PFSK-1 (cell line): Measurements from ENCODE around the gene MMEL1.

ENCODE experiments used
- FOXP2 ChIP-seq: optimal IDR thresholded peaks from 2 replicates; pipeline ENCODE3; 2011; ENCODE audit warnings: borderline replicate concordance, control low read depth, inconsistent platforms; ENCODE audit not compliant: insufficient read depth; ENCODE audit errors: extremely low read length, extremely low read depth
- POLR2AphosphoS5 ChIP-seq: IDR thresholded peaks from 2 replicates; pipeline ENCODE4 v1.6.1; 2012; ENCODE audit warnings: low read depth, mild to moderate bottlenecking, control low read depth, low read length, moderate library complexity
- SIN3A ChIP-seq: IDR thresholded peaks from 2 replicates; pipeline ENCODE4 v1.6.1; 2012; ENCODE audit warnings: mild to moderate bottlenecking, low read length, moderate library complexity, borderline replicate concordance; ENCODE audit not compliant: insufficient read depth
- TAF1 ChIP-seq: IDR thresholded peaks from 2 replicates; pipeline ENCODE4 v1.6.1; 2012; ENCODE audit warnings: low read length, control low read depth, borderline replicate concordance; ENCODE audit not compliant: insufficient read depth
- TF ChIP-seq, protein P1 (sequence below), 2 experiments: IDR thresholded peaks; 2 replicates each; pipeline versions ENCODE4 v1.6.1 to v1.8.0; 2011 to 2012; ENCODE audit warnings: low read depth in 2 of 2, low read length in 2 of 2, control low read depth in 1 of 2, inconsistent platforms in 1 of 2, mild to moderate bottlenecking in 1 of 2, moderate library complexity in 1 of 2; ENCODE audit not compliant: insufficient read depth in 1 of 2

Gene MMEL1

GRCh38 chr1:2642131-2642559, 9.3 kb upstream of the MMEL1 start:
- TF ChIP-seq, protein P1, sequence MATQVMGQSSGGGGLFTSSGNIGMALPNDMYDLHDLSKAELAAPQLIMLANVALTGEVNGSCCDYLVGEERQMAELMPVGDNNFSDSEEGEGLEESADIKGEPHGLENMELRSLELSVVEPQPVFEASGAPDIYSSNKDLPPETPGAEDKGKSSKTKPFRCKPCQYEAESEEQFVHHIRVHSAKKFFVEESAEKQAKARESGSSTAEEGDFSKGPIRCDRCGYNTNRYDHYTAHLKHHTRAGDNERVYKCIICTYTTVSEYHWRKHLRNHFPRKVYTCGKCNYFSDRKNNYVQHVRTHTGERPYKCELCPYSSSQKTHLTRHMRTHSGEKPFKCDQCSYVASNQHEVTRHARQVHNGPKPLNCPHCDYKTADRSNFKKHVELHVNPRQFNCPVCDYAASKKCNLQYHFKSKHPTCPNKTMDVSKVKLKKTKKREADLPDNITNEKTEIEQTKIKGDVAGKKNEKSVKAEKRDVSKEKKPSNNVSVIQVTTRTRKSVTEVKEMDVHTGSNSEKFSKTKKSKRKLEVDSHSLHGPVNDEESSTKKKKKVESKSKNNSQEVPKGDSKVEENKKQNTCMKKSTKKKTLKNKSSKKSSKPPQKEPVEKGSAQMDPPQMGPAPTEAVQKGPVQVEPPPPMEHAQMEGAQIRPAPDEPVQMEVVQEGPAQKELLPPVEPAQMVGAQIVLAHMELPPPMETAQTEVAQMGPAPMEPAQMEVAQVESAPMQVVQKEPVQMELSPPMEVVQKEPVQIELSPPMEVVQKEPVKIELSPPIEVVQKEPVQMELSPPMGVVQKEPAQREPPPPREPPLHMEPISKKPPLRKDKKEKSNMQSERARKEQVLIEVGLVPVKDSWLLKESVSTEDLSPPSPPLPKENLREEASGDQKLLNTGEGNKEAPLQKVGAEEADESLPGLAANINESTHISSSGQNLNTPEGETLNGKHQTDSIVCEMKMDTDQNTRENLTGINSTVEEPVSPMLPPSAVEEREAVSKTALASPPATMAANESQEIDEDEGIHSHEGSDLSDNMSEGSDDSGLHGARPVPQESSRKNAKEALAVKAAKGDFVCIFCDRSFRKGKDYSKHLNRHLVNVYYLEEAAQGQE (IDR thresholded peaks at IDR 0.05; ENCODE audit: insufficient read depth in 1 of 2, low read depth in 2 of 2, low read length in 2 of 2), result no peak
- no peak for TF ChIP-seq POLR2AphosphoS5

DNA sequence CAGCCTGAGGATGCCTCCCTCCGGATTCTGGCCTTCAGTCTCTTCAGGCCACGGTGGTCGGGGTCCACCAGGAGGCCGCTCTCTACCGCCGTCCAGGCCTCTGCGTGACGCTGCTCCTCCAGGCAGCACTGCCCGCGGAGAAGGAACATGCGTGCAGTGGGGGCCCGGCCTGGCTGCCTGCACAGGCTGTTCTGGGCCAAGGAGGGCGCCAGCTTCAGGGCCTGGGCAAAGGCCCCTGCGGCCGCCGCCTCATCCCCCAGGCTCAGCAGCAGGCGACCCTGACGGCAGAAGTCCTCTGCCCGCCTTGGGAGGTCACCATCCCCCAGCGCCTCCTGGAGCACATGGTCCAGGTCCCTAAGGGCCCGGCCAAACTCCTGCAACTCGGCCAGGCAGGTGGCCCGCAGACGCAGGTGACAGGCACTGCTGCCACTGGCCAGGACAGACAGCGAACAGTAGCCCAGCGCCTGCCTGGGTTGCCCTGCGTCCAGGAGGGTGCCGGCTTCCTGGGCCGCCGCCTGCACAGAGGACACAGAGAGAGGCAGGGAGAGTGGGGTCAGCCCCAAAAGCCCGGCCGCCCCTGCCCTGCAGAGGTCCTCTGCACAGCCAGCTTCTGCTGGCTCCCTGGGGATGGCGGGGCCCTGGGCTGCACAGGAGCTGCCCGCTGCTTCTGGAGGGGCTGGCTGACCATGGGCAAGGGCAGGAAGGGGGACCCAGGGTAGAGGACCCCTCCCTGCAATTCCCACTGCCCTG, 8.7 kb upstream of the MMEL1 start:
- TF ChIP-seq, protein P1 (IDR thresholded peaks at IDR 0.05; ENCODE audit: insufficient read depth in 1 of 2, low read depth in 2 of 2, low read length in 2 of 2), result no peak
- TF ChIP-seq FOXP2 (no peak), SIN3A (no peak), TAF1 (no peak), POLR2AphosphoS5 (no peak)

GRCh38 chr1:2640626-2641025, 7.8 kb upstream of the MMEL1 start:
- TF ChIP-seq SIN3A (no peak), FOXP2 (no peak), TAF1 (no peak), POLR2AphosphoS5 (no peak)
- TF ChIP-seq, protein P1 (IDR thresholded peaks at IDR 0.05; ENCODE audit: insufficient read depth in 1 of 2, low read depth in 2 of 2, low read length in 2 of 2), result no peak

DNA sequence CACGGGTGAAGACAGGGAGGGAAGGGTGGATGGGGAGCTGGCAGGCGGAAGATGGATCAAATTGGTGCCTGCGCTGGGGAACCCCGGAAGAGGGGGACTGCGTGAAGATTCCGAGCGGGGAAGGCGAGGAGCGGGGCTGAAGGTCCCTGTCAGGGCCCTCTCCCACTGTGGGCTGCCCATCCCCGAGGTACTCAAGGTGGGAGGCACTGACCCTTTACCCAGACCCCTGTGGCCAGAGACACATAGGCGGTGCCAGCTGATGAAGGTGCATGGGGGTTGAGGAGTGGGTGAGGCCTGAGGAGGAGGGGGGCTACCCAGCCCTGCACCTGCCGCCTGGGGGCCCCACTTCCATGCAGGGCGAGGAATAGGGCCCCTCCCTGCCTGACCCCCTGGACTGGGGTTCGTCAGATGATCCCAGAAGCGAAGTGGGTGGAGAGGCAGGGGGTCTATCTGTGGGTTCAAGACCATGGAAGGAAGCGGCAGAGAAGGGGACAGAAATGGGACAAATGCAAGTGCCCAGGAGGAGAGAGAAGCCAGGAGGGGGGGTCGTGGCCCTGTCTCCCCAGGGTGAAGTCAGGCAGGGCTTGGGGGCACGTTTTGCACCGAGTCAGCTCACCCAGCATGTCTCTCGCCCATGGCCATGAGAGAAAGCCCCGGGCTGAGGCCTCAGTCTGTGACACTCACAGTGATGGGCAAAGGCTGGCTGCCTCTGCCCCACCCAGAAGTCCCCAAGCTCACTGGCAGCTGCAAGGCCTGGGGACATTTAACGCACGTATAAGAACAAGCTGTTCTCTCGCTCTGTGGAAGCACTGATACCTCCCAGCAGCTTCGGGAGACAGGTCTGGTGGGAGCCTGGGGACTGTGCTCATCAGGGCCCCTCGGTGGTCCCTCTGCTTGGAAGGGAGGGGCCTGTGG, 7.0 kb upstream of the MMEL1 start:
- TF ChIP-seq SIN3A, result no peak
- TF ChIP-seq POLR2AphosphoS5, result no peak
- TF ChIP-seq, protein P1 (IDR thresholded peaks at IDR 0.05; ENCODE audit: insufficient read depth in 1 of 2, low read depth in 2 of 2, low read length in 2 of 2), result no peak
- no peak for TF ChIP-seq TAF1
- no peak for TF ChIP-seq FOXP2
